A549 treated with AZD9567 at 1 μM for 4 hours (cell line): Measurements from ENCODE around the gene RNMT. TPM values are rescaled to one million over a fixed set of nuclear protein-coding genes. Genes with fewer than 3 reads are reported as not detected.

ENCODE experiments used
- total RNA-seq: library from RNA; stranded (reverse); fragments of 200-300 nt; extraction: Qiagen RNA extraction; gene quantifications from 5 replicates; pipeline ENCODE4 v1.2.3, GENCODE V29; 2022; ENCODE audit not compliant: insufficient read depth

RNMT gene
- total RNA-seq: 18.7 to 20.4 TPM (median 19.6 TPM) in 5 replicates

DNA sequence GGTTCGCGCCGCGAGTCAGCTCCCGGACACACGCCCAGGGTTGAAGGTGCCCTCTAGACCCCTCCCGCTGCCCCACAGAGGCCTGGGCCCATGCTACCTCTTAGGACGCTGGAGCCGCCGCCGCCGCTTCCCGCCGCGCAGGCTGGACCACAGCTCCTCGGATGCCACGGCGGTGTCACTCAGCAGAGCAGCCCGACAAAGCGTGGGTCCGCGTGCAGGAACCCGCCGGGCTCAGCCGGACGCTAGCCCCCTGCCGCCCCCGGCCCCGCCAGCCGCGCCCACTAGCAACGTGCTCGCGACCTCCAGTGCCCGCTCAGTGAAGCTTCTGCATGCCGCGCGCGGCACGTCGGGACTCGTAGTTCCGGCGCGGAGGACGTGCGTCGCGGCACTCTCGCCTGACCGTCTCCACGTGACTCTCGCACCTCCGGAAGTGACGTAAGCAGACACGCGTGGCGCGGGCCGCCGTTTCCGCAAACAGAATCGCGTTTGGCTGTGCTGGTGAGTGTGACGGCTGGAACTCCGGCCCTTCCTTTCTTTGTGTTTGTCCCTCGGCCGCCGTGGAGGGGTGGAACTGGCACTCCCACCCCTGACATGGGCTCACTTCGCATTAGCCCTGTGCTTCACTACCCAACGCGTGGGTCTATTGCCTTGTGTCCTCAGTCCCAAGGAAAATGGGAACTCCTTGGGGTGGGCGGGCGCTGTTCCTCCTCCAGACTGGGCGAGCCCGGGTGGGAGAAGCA, at the start of gene RNMT, which contains the start of gene FAM210A:
TSS of gene RNMT (plus strand) at position 442 of the 740 bp plus-strand sequence. CDS start 4,845 bp downstream, outside the sequence.
TSS of gene FAM210A (minus strand) at position 327 of the 740 bp plus-strand sequence. CDS start 44,481 bp downstream, outside the sequence.

Other genes with a start within 250 kb of the RNMT start
- gene FAM210A, start 115 bp upstream of the RNMT start, total RNA-seq: 25.5 to 28.5 TPM (median 26.4 TPM) in 5 replicates
- 0.06 TPM in 1 of 5 replicates, not detected in the others for gene MC5R, start 97.5 kb downstream of the RNMT start, total RNA-seq
- gene MC2R, start 188.9 kb downstream of the RNMT start, total RNA-seq: not detected in 5 replicates